H9 (cell line): ENCODE data around the gene FAM237B. TPM values are rescaled to one million over a fixed set of nuclear protein-coding genes. Genes with fewer than 3 reads are reported as not detected.

Experiments used
- DNase-seq: peaks from one replicate; pipeline ENCODE4 v3.0.0-alpha.2; 2017
- H2AFZ ChIP-seq: one replicate; pipeline ENCODE4 v1.6.1; 2013; ENCODE audit warnings: mild to moderate bottlenecking, low read length, control low read depth, moderate library complexity
- H2AK5ac ChIP-seq: 2 replicates; pipeline ENCODE4 v1.6.1; 2013; ENCODE audit warnings: low read length, control low read depth, mixed read lengths; ENCODE audit not compliant: insufficient read length
- H2BK120ac ChIP-seq: one replicate; pipeline ENCODE4 v1.6.1; 2013; ENCODE audit warnings: low read depth, mild to moderate bottlenecking, low read length, control low read depth, inconsistent platforms; ENCODE audit not compliant: poor library complexity, severe bottlenecking
- H2BK12ac ChIP-seq: 2 replicates; pipeline ENCODE4 v1.6.1; 2013; ENCODE audit warnings: low read length, control low read depth, mixed read lengths, low read depth; ENCODE audit not compliant: insufficient read length
- H2BK15ac ChIP-seq: 2 replicates; pipeline ENCODE4 v1.6.1; 2013; ENCODE audit warnings: low read depth, low read length, control low read depth
- H2BK20ac ChIP-seq: one replicate; pipeline ENCODE4 v1.6.1; 2013; ENCODE audit warnings: low read depth, mild to moderate bottlenecking, low read length, control low read depth, inconsistent platforms; ENCODE audit not compliant: poor library complexity, severe bottlenecking
- H2BK5ac ChIP-seq: 2 replicates; pipeline ENCODE4 v1.6.1; 2013; ENCODE audit warnings: low read length, control low read depth, mixed read lengths; ENCODE audit not compliant: insufficient read length
- H3K14ac ChIP-seq: 2 replicates; pipeline ENCODE4 v1.6.1; 2013; ENCODE audit warnings: low read length, control low read depth; ENCODE audit not compliant: insufficient read depth
- H3K18ac ChIP-seq: 2 replicates; pipeline ENCODE4 v1.6.1; 2013; ENCODE audit warnings: low read depth, mild to moderate bottlenecking, mixed read lengths, low read length, control low read depth; ENCODE audit not compliant: insufficient read length
- H3K23ac ChIP-seq: 2 replicates; pipeline ENCODE4 v1.6.1; 2013; ENCODE audit warnings: low read length, control low read depth, mixed read lengths, low read depth; ENCODE audit not compliant: insufficient read length
- H3K23me2 ChIP-seq: 2 replicates; pipeline ENCODE4 v1.6.1; 2013; ENCODE audit warnings: low read depth, mild to moderate bottlenecking, mixed read lengths, low read length, control low read depth; ENCODE audit not compliant: insufficient read length, poor library complexity, severe bottlenecking
- H3K27ac ChIP-seq: 2 replicates; pipeline ENCODE4 v1.5.1; 2013; ENCODE audit warnings: low read length, control low read depth, mixed read lengths, low read depth; ENCODE audit not compliant: insufficient read length
- H3K27me3 ChIP-seq: 2 replicates; pipeline ENCODE4 v1.6.1; 2013; ENCODE audit warnings: low read length, control low read depth, inconsistent platforms; ENCODE audit not compliant: insufficient read depth
- H3K4ac ChIP-seq: 2 replicates; pipeline ENCODE4 v1.6.1; 2013; ENCODE audit warnings: low read depth, mild to moderate bottlenecking, control low read depth, inconsistent platforms, low read length, moderate library complexity
- H3K4me1 ChIP-seq: 2 replicates; pipeline ENCODE4 v1.6.1; 2013; ENCODE audit warnings: low read length, control low read depth, inconsistent platforms; ENCODE audit not compliant: insufficient read depth
- H3K4me2 ChIP-seq: 2 replicates; pipeline ENCODE4 v1.6.1; 2013; ENCODE audit warnings: low read length, control low read depth, mixed read lengths; ENCODE audit not compliant: insufficient read length, insufficient read depth
- H3K56ac ChIP-seq: 2 replicates; pipeline ENCODE4 v1.6.1; 2013; ENCODE audit warnings: low read depth, mild to moderate bottlenecking, mixed read lengths, low read length, control low read depth; ENCODE audit not compliant: insufficient read length
- H3K79me1 ChIP-seq: 2 replicates; pipeline ENCODE4 v1.6.1; 2013; ENCODE audit warnings: low read depth, mild to moderate bottlenecking, moderate library complexity, low read length, control low read depth, inconsistent platforms; ENCODE audit not compliant: insufficient read depth, poor library complexity, severe bottlenecking
- H3K79me2 ChIP-seq: 2 replicates; pipeline ENCODE4 v1.6.1; 2013; ENCODE audit warnings: low read length, control low read depth, inconsistent platforms; ENCODE audit not compliant: insufficient read depth
- H3K9ac ChIP-seq: 2 replicates; pipeline ENCODE4 v1.6.1; 2013; ENCODE audit warnings: low read length, control low read depth, mixed read lengths; ENCODE audit not compliant: insufficient read length; ENCODE audit errors: extremely low read depth
- H3K9me3 ChIP-seq: one replicate; pipeline ENCODE4 v1.6.1; 2013; ENCODE audit warnings: low read depth, low read length, inconsistent platforms; ENCODE audit not compliant: control insufficient read depth
- H3T11ph ChIP-seq: one replicate; pipeline ENCODE4 v1.6.1; 2013; ENCODE audit warnings: mild to moderate bottlenecking, low read length, control low read depth, inconsistent platforms
- H4K20me1 ChIP-seq: one replicate; pipeline ENCODE4 v1.6.1; 2013; ENCODE audit not compliant: control insufficient read depth, insufficient read length, insufficient read depth
- H4K5ac ChIP-seq: 2 replicates; pipeline ENCODE4 v1.6.1; 2013; ENCODE audit warnings: low read depth, mild to moderate bottlenecking, mixed read lengths, low read length, control low read depth; ENCODE audit not compliant: insufficient read length
- H4K8ac ChIP-seq: replicated peaks from 2 replicates; pipeline ENCODE4 v1.6.1; 2013; ENCODE audit warnings: low read length, control low read depth, mixed read lengths, low read depth; ENCODE audit not compliant: insufficient read length
- H4K91ac ChIP-seq: 2 replicates; pipeline ENCODE4 v1.6.1; 2013; ENCODE audit warnings: low read depth, mild to moderate bottlenecking, moderate library complexity, mixed read lengths, low read length, control low read depth; ENCODE audit not compliant: insufficient read length
- H3K27ac Mint-ChIP-seq, 3 experiments: 2 replicates in 2 of 3; 3 replicates in 1 of 3; pipeline ENCODE4 v1.8.0; 2020 to 2021; ENCODE audit warnings: mixed read lengths in 3 of 3, mild to moderate bottlenecking in 1 of 3, moderate library complexity in 1 of 3
- H3K27me3 Mint-ChIP-seq: 2 replicates; pipeline ENCODE4 v1.8.0; 2021; ENCODE audit warnings: low read depth, mild to moderate bottlenecking, moderate library complexity, mixed read lengths
- H3K36me3 Mint-ChIP-seq, 3 experiments: 2 replicates in 2 of 3; 3 replicates in 1 of 3; pipeline ENCODE4 v1.8.0; 2020 to 2021; ENCODE audit warnings: low read depth in 3 of 3, mixed read lengths in 3 of 3; ENCODE audit not compliant: insufficient read depth in 1 of 3
- H3K4me1 Mint-ChIP-seq, 2 experiments: 2 replicates each; pipeline ENCODE4 v1.8.0; 2020; ENCODE audit warnings: mixed read lengths in 2 of 2
- H3K4me3 Mint-ChIP-seq, 2 experiments: 2 replicates in 1 of 2; 3 replicates in 1 of 2; pipeline ENCODE4 v1.8.0; 2020 to 2021; ENCODE audit warnings: mild to moderate bottlenecking in 2 of 2, mixed read lengths in 2 of 2, moderate library complexity in 1 of 2
- H3K9me3 Mint-ChIP-seq, 2 experiments: 2 replicates in 1 of 2; 3 replicates in 1 of 2; pipeline ENCODE4 v1.8.0; 2020; ENCODE audit warnings: mild to moderate bottlenecking in 2 of 2, mixed read lengths in 2 of 2, moderate library complexity in 1 of 2
- CTCF ChIP-seq: fragments of 200-600 bp; sonication (generic); conservative IDR thresholded peaks from 3 replicates; pipeline ENCODE4 v1.8.0; 2021; ENCODE audit warnings: antibody characterized with exemption, mild to moderate bottlenecking
- WGBS: extraction: QIAGEN DNeasy Blood & Tissue Kit; methylation state at CpG from one replicate; pipeline ENCODE4 v1.1.7; 2013; ENCODE audit warnings: missing lambda C conversion rate, low lambda C conversion rate, mixed read lengths; ENCODE audit not compliant: insufficient read length; ENCODE audit errors: extremely low coverage; 5-methylcytosine and 5-hydroxymethylcytosine counted together
- total RNA-seq: library from RNA; stranded (reverse); gene quantifications from 2 replicates; pipeline ENCODE4 v1.2.1, GENCODE V29; 2021

FAM237B gene
- total RNA-seq, 1 experiment from 2014 or later: not detected

- H3K4me2 ChIP-seq: peak overlapping the region; percentile 88
- no peak overlapping the region for H2BK5ac ChIP-seq
- TF ChIP-seq CTCF: no peak
- H3T11ph ChIP-seq: no peak overlapping the region
- no peak for DNase-seq
- H3K14ac ChIP-seq: no peak overlapping the region
- Mint-ChIP-seq H3K4me3 (peak overlapping the region; percentile 97 to 98), H3K27me3 (no peaks in the 10 kb centered on the region; the same call in 1 of the 2 replicates), H3K4me1 (peaks cover 7 to 12% of the 10 kb centered on the region in 2 experiments), H3K27ac (peak overlapping the region; percentile 42 to 99 (median 94)), H3K36me3 (peaks cover 0 to 2% (median 0%) of the 10 kb centered on the region in 3 experiments; a peak in 2 of 7 replicates), H3K9me3 (no peaks in the 10 kb centered on the region; a peak in 1 of 5 replicates)
- no peak overlapping the region for H2BK15ac ChIP-seq
- no peak overlapping the region for H3K56ac ChIP-seq
- H3K23ac ChIP-seq: no peak overlapping the region
- peak overlapping the region; percentile 60 for H2AFZ ChIP-seq
- no peak overlapping the region for H3K27ac ChIP-seq
- H2BK120ac ChIP-seq: no peak overlapping the region
- peaks cover 2% of the 10 kb centered on the region; the same call in 1 of the 2 replicates for H3K79me2 ChIP-seq
- no peak overlapping the region for H3K18ac ChIP-seq
- H3K27me3 ChIP-seq: no peaks in the 10 kb centered on the region
- no peaks in the 10 kb centered on the region for H3K9me3 ChIP-seq
- H3K23me2 ChIP-seq: peaks cover 5% of the 10 kb centered on the region
- no peak overlapping the region for H2BK12ac ChIP-seq
- no peaks in the 10 kb centered on the region for H3K4me1 ChIP-seq
- no peak overlapping the region for H4K5ac ChIP-seq
- no peaks in the 10 kb centered on the region for H4K20me1 ChIP-seq
- H2BK20ac ChIP-seq: no peak overlapping the region
- peak overlapping the region; percentile 68 for H3K9ac ChIP-seq
- no peaks in the 10 kb centered on the region for H3K79me1 ChIP-seq
- no peak overlapping the region for H4K8ac ChIP-seq
- H2AK5ac ChIP-seq: no peak overlapping the region
- H4K91ac ChIP-seq: no peak overlapping the region
- no CpG with 5 or more reads among the region's 18 CpGs for WGBS
- H3K4ac ChIP-seq: no peak overlapping the region
Measured at GRCh38 chr7:90345595-90346335, 24.7 kb upstream of the FAM237B start.
